Left colon (tissue), 2 donors: ENCODE results near the gene COL18A1. TPM values are rescaled to one million over a fixed set of nuclear protein-coding genes. Genes with fewer than 3 reads are reported as not detected.

Experiments
- ATAC-seq: fragments of 200-7000 bp; cut with Tn5 transposase; one replicate; pipeline ENCODE4 v1.9.1; 2020; ENCODE audit warnings: mild to moderate bottlenecking, moderate library complexity
- DNase-seq, 2 donors: peaks; one replicate each; pipeline ENCODE4 v3.0.0-alpha.2; 2020
- intact Hi-C, 2 donors: fragments of 100-400 bp; cut with DNase I in 1 of 2; cut with micrococcal nuclease in 1 of 2; formaldehyde crosslinking; loops; one replicate each; pipeline versions ENCODE4 v1.11.2 to v1.14.0; 2022; cut with DNase I, micrococcal nuclease
- total RNA-seq, 2 donors: library from RNA; stranded (reverse); fragmentation: NEBNext Ultra II Directional; extraction: Animal tissue kit (Norgen Biotek cat#: 25700); gene quantifications; one replicate each; pipeline ENCODE4 v1.2.1, GENCODE V29; 2021
- donor health status: DM: no; HTN: no; CAD: no.
- donor health status: DM: yes; HTN: yes; CAD: no.

COL18A1 gene
- total RNA-seq, 2 donors from 2014 or later, result 10.6 to 17.0 TPM

DNA sequence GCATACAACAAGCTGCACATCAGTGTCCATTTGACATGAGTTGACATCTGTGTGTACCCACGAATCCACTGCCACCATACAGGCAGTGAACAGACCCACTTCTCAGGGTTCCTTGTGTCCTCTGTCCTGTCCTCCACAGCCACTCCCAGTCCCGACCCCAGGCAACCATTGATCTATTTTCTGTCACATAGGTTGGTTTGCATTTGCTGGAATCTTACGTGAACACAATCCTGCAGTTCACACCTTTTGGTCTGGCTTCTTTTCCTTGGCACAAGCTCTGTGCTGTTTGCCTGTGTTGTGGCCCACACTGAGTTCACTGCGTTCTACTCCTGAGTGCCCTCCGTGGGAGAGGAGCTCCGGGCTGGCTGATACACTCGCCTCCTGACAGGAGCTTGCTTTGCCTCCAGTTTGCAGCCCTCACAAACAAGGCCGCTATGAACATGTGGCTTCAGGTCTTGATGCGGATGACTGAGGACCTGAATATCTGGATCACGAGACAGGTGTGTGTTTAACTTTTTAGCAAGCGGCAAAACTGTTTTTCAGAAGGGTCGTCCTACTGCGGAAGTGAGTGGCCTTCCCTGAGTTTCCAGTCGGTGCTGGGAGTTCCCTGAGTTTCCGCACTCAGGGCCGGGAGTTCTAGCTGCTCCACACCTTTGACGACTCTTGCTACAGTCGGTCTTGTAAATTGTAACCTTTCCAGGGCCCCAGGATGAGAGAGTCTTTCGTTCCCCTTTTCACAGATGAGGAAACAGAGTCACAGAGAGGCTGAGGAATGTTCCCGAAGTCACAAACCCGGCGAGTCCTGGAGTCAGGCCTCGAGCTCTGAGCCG lies 13.0 kb upstream of the COL18A1 start:
- DNase-seq, result no peak
- no peak for ATAC-seq
- intact Hi-C loops, result no loop called here

DNA sequence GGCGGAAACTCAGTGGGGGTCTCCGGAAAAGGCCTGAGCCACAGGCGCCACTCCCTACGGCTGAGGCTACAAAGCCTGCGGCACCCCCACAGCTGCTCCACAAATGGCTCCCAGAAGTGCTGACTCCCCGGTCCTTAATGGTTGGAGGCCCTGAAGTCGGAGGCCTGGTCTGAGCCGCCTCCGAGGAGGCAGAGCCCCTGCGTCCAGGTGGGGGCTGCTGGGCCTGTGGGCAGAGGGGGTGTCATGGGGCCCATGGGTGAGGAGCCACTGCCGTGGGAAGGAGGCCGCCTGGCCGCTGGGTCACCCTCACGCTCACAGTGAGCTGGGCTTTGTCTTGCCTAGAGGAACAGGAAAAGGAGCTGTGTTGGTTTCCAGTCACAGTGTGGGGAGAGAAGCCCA lies 12.4 kb upstream of the COL18A1 start:
- intact Hi-C loops, result no loop called here
- no peak for ATAC-seq
- DNase-seq, result peak in 1 of 2 donors; percentile 15

DNA sequence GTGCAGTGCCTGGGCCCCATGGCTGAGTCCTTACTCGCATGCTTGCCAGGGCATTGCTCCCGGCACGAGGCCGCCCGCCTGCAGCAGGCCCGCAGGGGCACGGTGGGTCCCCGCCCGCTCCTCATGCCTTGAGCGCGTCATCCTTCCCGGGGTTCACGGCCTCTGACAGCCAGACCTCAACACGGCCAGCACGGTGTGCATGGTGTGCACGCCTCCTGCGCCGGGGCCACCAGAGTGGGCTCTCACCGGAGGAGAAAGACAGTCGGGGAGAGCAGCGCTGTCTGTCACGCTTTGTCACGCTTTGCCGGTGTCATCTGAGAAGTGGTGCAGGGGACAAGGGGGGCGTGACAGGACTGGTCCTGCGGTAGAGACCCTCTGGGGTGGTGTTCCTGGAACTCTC lies 11.9 kb upstream of the COL18A1 start:
- ATAC-seq, result no peak
- DNase-seq, result peak in 1 of 2 donors; percentile 5
- intact Hi-C loops, result no loop called here

DNA sequence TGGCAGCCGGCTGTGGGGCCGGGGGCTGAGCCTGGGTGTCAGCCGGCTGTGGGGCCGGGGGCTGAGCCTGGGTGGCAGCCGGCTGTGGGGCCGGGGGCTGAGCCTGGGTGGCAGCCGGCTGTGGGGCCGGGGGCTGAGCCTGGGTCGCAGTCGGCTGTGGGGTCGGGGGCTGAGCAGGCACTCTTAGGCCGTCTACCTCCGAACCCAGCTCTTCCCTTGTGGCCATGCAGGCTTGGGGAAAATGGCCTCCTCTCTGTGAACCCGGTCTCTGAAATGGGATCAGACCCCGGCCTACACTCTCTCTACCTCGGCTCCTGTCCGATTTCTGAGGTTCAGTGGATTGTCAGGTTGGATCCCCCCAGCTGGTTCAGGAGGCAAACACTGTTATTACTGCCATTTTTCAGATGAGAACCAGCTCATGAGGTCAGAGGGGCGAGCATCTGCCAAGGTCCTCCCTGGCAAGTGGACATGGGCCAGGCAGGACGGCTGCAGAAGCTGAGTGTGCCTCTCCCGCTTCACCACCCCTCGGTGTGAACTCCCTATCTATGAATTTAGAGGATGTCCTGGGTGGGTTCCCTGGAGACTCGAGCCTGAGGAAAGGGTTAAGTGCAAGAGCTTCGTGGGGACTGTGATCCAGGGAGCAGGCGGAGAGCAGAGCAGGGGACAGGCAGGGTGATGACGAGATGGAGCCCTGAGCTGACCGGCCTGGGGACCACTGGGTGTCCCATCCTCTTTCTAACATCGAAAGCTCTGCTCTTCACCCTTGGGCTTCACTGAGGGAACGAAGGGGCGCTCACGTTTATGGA lies 10.9 kb upstream of the COL18A1 start:
- intact Hi-C loops, result no loop called here
- ATAC-seq (no peak), DNase-seq (no peak)

DNA sequence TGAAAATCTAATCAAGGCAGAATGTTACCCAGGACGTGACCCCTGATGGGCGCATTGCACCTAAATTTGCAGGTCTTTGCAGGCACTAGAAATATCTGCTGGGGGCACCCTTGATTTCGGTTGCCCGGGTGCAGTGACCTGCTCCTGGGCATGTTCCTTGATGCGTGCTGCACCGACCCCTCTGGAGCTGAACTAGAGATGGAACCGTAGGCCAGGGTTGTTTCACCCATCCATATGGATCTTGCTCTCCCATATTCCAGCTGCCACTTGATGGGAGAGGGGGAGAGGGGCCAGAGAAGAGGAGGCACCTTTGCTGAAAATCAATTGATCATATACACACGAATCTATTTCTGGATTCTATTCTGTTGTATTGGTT lies 8.4 kb upstream of the COL18A1 start:
- intact Hi-C loops, result no loop called here
- no peak for ATAC-seq
- no peak for DNase-seq

DNA sequence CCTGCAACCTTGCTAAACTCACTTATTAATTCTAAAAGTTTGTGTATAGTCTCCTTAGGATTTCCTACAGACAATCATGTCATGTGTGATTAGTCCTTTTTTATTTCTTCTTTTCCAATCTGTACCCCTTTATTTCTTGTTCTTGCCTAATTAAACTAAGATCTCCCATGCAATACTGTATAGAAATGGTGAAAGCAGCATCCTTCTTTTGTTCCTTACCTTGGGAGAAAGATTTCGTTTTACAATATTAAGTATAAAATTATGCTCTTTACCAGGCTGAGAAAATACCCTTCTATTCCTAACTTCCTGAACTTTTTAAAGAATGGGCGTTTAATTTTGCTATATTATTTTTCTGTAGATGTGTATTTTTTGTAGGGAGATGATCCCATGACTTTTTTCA lies 7.6 kb upstream of the COL18A1 start:
- intact Hi-C loops, result no loop called here
- ATAC-seq, result no peak
- no peak for DNase-seq

DNA sequence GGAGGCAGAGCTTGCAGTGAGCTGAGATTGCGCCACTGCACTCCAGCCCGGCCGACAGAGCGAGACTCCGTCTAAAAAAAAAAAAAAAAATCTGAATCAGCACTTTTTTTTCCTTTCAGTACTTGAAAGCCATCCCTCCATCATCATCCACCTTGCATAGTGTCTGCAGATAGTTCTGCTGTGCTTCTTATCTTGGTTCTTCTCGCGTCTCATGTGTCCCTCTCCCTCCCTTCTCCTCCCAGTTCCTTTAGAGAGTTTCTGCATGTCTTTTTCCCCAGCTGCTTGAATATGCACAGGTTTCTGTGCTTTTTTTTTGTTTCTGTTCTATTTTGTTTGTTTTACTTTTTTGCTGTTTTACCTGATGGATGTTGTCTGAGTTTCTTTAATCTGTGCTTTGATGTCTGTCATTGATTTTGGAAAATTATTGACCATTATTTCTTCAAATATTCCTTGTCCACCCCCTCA lies 3.9 kb upstream of the COL18A1 start:
- intact Hi-C loops, result no loop called here
- no peak for DNase-seq
- no peak for ATAC-seq

DNA sequence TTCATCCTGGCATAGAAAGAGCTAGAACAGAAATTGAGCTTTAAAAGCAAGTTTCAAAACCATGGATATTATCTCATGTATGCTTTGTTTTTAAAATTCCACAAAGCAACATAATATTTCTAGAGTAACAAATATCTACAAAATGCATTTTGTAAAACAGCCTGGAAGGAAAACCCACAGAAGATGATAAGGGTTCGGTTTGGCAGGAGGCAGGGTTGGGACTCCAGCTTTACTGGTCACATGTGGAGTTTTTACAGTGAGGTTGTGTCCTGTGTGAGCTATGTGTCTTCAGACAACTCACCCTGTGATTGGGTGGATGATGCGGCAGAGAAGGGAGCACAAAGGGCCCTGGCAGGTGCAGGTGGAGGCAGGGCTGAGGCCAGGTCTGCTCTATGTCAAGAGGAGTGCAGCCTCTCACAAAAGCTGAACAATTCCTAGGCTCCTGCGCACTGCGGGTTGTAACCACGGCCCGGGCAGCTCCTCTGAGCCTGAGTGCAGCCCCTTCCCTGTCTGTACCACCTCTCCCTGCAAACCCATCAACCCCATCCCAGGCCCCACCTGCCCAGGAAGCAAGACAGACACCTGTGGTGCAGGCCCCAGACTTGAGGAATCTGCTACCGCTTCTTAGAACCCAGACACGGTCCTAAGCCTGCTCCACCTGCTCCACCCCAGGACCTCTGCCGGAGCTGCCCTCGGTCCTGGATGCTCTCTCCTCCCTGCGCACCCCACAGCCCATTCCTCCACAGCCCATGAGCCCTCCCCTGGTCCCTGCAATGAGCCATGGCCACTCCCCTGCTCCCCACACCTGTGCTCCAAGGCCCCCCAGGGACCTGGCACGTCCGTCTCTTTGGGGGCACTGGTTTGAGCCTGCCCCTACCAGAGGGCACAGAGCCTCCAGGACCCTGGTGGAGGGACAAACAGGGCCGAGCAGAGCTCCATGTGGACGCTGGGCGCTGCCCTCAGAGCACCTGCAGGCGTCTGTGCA lies 2.8 kb upstream of the COL18A1 start:
- DNase-seq, result no peak
- no peak for ATAC-seq
- intact Hi-C loops, result no loop called here

DNA sequence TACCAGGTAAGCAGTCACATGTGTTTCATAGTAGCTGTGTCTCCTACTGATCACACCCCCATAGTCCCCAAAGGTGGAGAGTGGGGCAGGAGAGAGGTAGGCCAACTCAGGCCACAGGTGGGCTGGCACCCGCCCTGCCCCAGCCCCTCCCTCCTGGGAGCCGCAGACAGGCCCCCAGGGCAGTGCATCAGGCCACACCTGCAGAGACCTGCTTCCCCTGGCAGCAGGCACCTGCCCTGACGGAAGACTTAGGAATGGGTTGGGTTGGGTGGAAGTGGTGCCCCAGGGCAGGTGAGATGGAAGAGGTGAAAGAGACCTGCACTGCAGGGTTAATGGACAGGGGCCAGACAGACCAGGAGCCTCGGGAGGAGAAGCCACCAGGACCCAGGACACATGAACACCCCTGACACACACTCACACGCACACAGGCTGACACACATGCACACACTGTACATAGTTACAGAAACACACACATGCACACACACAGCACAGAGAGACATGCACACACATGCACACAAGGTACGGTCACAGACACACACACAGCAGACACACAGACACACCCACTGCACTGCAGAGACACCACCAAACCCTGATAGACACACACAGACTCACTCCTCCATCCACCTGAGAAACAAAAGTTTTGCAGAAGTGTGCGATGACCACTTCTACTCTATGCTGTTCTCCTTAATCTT lies 1.7 kb upstream of the COL18A1 start:
- DNase-seq (no peak), ATAC-seq (no peak)
- intact Hi-C loops, result no loop called here

DNA sequence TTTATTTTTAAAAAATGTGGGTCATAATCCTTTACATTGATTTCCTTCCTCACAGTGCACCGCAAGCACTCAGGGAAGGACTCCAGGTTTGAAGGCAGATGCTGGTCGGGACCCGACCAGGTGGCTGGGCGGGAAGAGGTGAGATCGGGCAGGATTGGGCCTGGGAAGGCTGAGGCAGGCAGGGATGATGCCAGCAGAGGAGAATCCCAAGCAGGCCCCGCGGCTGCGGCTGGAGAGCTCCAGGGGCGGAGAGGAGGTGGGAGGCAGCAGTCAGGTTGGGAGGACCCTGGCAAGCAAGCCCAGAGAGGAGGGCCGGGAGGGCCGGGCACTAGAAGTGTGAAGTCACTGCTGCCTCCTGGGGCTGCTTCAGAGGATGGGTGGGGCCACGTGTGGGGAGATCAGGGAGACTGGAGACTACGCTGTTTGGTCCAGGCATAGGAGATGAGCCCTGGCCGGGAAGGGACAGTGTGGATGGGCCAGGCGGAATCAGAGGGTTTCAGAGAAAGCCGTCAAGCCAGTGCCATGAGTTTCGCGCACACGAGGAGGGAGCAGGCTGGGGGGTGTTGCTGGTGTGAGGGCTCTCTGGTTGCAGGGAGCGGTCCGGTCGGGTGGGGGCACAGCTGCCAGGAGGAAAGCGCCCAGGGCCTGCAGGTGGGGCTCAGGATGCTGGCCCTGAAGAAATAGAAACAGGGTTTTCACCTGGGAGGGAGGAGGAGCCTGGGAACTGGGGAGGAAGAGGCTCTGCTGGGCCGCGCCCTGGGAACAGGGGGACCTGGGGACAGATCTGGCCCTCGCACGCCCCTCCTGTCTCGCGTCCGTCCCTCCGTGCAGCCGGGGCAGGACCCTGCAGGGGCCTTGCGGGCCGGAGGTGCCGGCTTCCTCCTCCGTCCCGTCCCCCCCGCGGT lies 888 bp upstream of the COL18A1 start:
- no peak for DNase-seq
- intact Hi-C loops, result no loop called here
- peak; percentile 31 for ATAC-seq

DNA sequence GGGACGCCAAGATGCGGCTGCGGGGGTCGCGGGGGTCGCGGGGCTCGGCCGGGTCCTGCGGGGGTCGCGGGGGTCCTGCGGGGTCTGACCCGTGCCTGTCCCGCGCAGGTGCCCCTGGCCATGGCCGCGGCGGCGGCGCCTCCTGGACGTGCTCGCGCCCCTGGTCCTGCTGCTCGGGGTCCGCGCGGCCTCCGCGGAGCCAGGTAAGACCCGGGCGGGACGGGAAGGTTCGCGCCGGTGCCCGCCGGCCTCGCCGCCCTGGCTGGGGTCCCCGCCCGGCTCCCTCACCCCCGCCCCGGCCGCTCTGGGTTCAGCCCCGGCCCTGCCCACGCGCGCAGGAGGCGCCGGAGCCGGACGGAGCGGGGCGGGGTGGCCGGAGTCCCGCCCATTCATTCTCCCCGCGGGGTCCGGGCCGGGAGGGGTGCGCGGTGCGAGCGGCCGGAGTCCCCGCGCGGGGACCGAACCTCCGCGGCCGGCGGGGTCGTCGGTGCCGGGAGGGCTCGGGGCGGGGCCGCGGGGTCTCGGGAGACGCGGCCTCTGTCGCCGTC lies 380 bp downstream of the COL18A1 start:
- intact Hi-C loops, result no loop called here
- ATAC-seq (peak; percentile 53), DNase-seq (no peak)

DNA sequence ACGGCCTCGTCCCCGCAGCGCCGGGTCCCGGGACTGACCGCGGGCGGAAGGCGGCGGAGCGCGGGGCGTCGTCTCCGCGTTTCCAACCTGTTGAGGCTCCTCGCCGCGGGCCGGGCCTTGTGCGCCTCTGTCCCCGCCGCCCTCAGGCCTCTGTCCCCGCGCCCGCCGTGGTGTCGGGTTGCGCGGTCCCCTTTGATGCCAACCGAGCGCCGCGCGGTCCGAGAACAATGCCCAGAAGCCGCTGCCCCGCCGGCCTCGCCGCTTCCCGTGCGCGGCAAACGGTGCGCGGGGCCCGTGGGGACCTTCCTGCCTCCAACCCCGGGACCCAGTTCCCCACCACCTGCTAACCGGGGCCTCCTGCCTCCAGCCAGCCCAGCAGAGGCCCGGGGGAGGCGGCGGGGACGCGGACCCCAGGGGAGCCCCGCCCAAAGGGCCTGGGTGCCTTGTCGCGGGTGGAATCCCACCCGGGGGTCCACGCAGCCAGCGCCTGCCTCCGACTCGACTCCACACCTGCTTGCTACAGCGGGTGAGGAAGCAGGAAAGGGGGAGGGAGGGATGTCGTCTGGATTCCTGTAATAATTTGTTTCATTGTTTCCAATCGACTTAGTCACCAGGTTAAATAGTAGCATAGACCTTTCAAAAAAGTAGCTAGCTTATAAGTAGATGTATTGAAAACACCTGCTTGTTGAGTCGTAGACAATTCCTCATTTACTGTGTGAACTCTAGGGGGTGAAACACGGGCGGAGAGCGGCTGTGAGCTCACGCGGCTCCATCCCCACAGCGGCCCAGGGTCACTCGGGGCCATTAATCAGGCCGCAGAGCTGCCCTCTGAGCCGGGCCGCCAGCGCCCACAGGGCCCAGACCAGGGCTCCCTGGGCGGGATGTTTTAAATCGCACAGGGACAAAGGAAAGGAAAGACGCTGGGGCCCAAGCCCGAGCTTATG lies 1.1 kb downstream of the COL18A1 start:
- ATAC-seq (no peak), DNase-seq (no peak)
- intact Hi-C loops, result no loop called here

DNA sequence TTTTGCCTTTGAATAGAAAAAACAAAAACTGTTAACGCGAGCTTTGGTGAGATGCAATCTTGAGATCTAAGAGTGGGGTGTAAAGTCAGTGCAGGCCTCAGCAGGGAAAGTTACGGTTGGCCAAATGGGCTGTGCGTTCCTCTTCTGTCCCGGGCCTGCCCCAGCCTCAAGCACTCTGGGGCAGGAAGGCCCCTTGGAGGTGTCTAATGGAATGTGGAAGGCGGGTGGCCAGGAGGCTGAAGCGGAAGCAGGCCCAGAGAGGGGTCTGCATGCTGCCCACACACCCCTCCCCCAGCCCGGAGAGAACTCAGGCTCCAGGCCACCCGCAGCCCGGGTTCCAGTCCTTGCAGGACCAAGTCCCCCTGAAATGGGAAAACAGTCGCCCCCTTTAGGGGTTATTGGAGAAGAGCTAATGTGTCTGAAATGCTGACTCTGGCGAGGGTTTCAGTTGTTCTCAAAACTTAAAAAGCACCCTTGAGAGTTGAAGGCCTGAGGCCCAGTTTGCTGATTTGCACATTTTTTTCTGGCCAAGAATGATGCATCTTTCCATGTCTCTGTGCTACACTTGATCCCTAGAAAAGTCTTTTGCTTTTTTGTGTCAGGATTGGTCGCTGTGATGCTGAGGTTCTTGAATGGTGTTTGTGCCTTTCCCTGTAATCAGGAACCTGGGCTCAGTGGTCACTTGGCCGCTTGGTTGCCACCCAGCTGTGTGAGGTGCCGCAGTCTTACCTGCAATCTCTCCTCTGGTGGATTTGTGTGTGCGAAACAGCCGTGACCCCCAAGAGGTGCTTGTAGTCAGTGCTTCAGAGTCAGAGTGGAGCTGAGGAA lies 2.0 kb downstream of the COL18A1 start:
- no peak for ATAC-seq
- intact Hi-C loops, result no loop called here
- DNase-seq, result no peak

DNA sequence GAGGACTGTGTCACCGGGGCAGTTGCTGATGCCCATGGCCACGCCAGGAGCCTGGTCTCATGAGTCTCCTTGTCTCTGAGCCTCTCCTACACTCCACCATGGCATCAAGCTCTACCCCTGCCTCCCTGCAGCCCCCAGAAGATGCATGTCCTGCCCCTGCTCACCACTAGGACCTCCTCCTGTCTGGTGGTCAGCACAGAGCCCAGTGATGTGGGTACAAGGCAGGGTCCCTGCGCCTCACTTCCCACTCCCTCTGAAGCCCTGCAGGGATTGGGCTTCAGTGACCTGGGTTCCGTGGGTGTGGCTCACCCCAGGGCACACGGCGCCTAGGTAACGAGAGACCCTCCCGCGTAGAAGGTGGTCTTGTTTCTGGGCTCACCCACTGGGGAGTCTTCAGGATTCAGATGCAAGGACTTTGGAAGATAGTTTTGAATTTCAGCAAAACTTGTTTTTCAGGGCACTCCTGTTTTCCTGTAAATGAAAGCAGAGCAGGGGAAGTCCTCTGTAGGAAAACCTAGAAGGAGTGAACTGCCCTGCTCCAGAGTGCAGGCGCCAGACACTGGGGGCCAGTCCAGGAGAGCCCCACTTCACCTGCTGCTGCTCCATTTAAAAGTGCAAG lies 2.8 kb downstream of the COL18A1 start:
- DNase-seq (no peak), ATAC-seq (no peak)
- intact Hi-C loops, result no loop called here

DNA sequence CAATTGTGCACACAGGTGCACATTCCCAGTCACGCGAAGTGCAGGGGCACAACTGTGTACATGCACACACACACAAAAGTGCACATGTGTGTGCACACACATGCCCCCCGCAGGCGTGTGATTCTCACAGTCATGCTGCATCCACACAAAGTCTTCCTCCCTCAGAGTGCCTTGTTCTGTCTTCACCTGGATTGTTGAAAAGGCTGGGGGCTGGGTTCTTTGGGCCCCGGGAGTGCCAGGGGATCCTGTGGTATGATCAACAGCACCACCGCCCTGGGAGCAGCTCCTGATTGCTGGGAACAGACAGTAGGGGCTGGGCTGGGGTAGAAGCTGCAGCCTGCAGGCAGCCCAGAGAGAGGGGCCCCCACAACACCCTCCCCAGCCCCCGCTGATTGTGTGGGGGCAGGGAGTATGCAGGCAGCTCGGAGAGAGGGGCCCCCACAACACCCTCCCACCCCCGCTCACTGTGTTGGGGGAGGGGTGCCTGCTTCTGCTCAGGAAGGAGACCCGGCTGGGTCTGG lies 3.4 kb downstream of the COL18A1 start:
- intact Hi-C loops, result no loop called here
- DNase-seq, result no peak

More for the DNA sequence above, 3.4 kb downstream of the COL18A1 start:
- ATAC-seq, result no peak
